ENCODE data around the gene KRTAP2-2.

KRTAP2-2 gene

DNA sequence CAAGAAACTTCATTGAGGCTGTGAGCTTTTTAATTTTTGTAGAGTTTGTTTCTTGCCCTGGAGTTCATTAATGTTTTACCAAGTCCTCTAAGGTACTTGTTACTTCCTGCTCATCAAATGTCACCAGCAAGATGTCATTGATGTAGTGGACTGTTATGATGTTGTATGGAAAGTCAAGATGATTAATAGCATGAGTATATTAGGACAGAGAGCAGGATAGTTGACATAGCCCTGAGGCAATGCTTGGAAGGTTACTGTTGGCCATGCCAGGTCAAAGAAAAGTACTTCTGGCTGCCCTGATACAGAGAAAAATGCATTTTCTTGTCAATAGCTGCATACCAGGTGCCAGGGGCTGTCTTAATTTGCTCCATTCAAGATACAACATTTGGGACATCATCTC lies 34.7 kb downstream of the KRTAP2-2 start:
- H3K4me1 ChIP-seq (ENCODE audit: insufficient read depth, low read length, poor library complexity, severe bottlenecking), result no peaks in the 10 kb centered on the region
- no peak overlapping the region for H3K4me2 ChIP-seq (ENCODE audit: low read depth, low read length, poor library complexity, severe bottlenecking)
- no peak for TF ChIP-seq EZH2phosphoT487 (IDR thresholded peaks at IDR 0.05; ENCODE audit: borderline replicate concordance)
- TF ChIP-seq, protein P1, sequence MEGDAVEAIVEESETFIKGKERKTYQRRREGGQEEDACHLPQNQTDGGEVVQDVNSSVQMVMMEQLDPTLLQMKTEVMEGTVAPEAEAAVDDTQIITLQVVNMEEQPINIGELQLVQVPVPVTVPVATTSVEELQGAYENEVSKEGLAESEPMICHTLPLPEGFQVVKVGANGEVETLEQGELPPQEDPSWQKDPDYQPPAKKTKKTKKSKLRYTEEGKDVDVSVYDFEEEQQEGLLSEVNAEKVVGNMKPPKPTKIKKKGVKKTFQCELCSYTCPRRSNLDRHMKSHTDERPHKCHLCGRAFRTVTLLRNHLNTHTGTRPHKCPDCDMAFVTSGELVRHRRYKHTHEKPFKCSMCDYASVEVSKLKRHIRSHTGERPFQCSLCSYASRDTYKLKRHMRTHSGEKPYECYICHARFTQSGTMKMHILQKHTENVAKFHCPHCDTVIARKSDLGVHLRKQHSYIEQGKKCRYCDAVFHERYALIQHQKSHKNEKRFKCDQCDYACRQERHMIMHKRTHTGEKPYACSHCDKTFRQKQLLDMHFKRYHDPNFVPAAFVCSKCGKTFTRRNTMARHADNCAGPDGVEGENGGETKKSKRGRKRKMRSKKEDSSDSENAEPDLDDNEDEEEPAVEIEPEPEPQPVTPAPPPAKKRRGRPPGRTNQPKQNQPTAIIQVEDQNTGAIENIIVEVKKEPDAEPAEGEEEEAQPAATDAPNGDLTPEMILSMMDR (conservative IDR thresholded peaks at IDR 0.05; ENCODE audit: low read length), result no peak
- H3K79me2 ChIP-seq (ENCODE audit: insufficient read depth, low read length), result no peaks in the 10 kb centered on the region
- H3K9me3 ChIP-seq (ENCODE audit: insufficient read depth, low read depth, low read length), result no peaks in the 10 kb centered on the region
- H3F3A ChIP-seq (ENCODE audit: low read depth), result no peaks in the 10 kb centered on the region
- H3K27me3 ChIP-seq (ENCODE audit: insufficient read depth, low read length, poor library complexity, severe bottlenecking), result no peaks in the 10 kb centered on the region
- no peaks in the 10 kb centered on the region for H3K9me2 ChIP-seq (replicated peaks; ENCODE audit: low read depth, low read length)
- H3K36me3 ChIP-seq (ENCODE audit: insufficient read depth, low read length), result no peaks in the 10 kb centered on the region
- no peak overlapping the region for H3K4me3 ChIP-seq (ENCODE audit: low read length, poor library complexity, severe bottlenecking)
- H4K20me1 ChIP-seq (ENCODE audit: insufficient read depth, low read length, poor library complexity, severe bottlenecking), result no peaks in the 10 kb centered on the region
- no peak overlapping the region for H3K9ac ChIP-seq (ENCODE audit: low read depth, low read length, poor library complexity, severe bottlenecking)
- H2AFZ ChIP-seq (ENCODE audit: low read length), result no peak overlapping the region

DNA sequence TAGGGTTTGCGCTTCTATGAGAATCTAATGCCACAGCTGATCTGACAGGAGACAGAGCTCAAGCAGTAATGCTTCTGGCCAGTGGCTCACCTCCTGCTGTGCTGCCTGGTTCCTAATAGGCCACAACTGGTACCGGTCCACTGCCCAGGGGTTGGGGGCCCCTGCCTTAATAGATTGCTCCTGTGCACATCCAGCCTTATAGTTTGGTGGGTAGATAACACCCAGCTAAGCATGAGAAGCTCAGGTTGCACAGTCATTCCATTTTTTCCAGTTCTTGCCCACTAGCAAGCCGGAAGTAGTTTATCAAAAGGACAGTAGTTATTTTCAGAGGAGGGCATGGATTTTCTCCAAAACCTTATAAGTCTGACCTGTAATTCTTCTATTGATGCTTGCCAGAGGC lies 35.6 kb downstream of the KRTAP2-2 start:
- H3K9me3 ChIP-seq (ENCODE audit: insufficient read depth, low read depth, low read length), result no peaks in the 10 kb centered on the region
- no peak overlapping the region for H3K9ac ChIP-seq (ENCODE audit: low read depth, low read length, poor library complexity, severe bottlenecking)
- no peaks in the 10 kb centered on the region for H3F3A ChIP-seq (ENCODE audit: low read depth)
- TF ChIP-seq EZH2phosphoT487 (IDR thresholded peaks at IDR 0.05; ENCODE audit: borderline replicate concordance), result no peak
- TF ChIP-seq, protein P1 (conservative IDR thresholded peaks at IDR 0.05; ENCODE audit: low read length), result no peak
- no peak overlapping the region for H2AFZ ChIP-seq (ENCODE audit: low read length)
- H3K36me3 ChIP-seq (ENCODE audit: insufficient read depth, low read length), result no peaks in the 10 kb centered on the region
- no peaks in the 10 kb centered on the region for H3K9me2 ChIP-seq (replicated peaks; ENCODE audit: low read depth, low read length)
- H3K27me3 ChIP-seq (ENCODE audit: insufficient read depth, low read length, poor library complexity, severe bottlenecking), result no peaks in the 10 kb centered on the region
- H3K4me3 ChIP-seq (ENCODE audit: low read length, poor library complexity, severe bottlenecking), result no peak overlapping the region
- no peaks in the 10 kb centered on the region for H4K20me1 ChIP-seq (ENCODE audit: insufficient read depth, low read length, poor library complexity, severe bottlenecking)
- no peak overlapping the region for H3K4me2 ChIP-seq (ENCODE audit: low read depth, low read length, poor library complexity, severe bottlenecking)
- H3K79me2 ChIP-seq (ENCODE audit: insufficient read depth, low read length), result no peaks in the 10 kb centered on the region
- H3K4me1 ChIP-seq (ENCODE audit: insufficient read depth, low read length, poor library complexity, severe bottlenecking), result no peaks in the 10 kb centered on the region

DNA sequence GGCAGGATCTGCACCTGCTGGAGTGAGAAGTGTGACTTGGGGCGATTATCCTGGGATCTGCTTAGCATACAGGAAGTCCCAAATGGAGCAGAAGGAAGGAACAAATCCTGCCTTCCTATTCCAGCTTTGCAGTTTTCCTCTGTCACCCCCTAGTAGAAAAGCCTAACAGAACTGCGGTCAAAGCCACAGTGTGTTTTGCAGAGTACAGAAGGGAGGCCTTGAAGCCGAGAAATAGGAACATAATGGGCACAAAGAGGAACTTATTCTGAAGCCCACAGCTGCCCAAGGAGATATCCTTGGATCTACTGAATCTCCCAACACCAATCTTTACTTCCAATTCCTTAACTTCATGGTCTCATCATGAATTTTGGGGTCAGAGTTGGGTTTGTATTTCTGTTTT lies 36.5 kb downstream of the KRTAP2-2 start:
- H3F3A ChIP-seq (ENCODE audit: low read depth), result no peaks in the 10 kb centered on the region
- H3K36me3 ChIP-seq (ENCODE audit: insufficient read depth, low read length), result no peaks in the 10 kb centered on the region
- no peaks in the 10 kb centered on the region for H3K9me3 ChIP-seq (ENCODE audit: insufficient read depth, low read depth, low read length)
- H3K9me2 ChIP-seq (replicated peaks; ENCODE audit: low read depth, low read length), result no peaks in the 10 kb centered on the region
- H3K4me3 ChIP-seq (ENCODE audit: low read length, poor library complexity, severe bottlenecking), result no peak overlapping the region
- TF ChIP-seq, protein P1 (conservative IDR thresholded peaks at IDR 0.05; ENCODE audit: low read length), result no peak
- no peak for TF ChIP-seq EZH2phosphoT487 (IDR thresholded peaks at IDR 0.05; ENCODE audit: borderline replicate concordance)
- H2AFZ ChIP-seq (ENCODE audit: low read length), result no peak overlapping the region
- H3K4me1 ChIP-seq (ENCODE audit: insufficient read depth, low read length, poor library complexity, severe bottlenecking), result no peaks in the 10 kb centered on the region
- H3K79me2 ChIP-seq (ENCODE audit: insufficient read depth, low read length), result no peaks in the 10 kb centered on the region
- H4K20me1 ChIP-seq (ENCODE audit: insufficient read depth, low read length, poor library complexity, severe bottlenecking), result no peaks in the 10 kb centered on the region
- no peaks in the 10 kb centered on the region for H3K27me3 ChIP-seq (ENCODE audit: insufficient read depth, low read length, poor library complexity, severe bottlenecking)
- H3K4me2 ChIP-seq (ENCODE audit: low read depth, low read length, poor library complexity, severe bottlenecking), result no peak overlapping the region
- no peak overlapping the region for H3K9ac ChIP-seq (ENCODE audit: low read depth, low read length, poor library complexity, severe bottlenecking)

Data from Loucy (cell line).